Measurements from ENCODE around the gene TPP2. TPM values are rescaled to one million over a fixed set of nuclear protein-coding genes. Genes with fewer than 3 reads are reported as not detected.

Gene TPP2
- total RNA-seq, 1 donor from 2014 or later: 43.4 TPM

DNA sequence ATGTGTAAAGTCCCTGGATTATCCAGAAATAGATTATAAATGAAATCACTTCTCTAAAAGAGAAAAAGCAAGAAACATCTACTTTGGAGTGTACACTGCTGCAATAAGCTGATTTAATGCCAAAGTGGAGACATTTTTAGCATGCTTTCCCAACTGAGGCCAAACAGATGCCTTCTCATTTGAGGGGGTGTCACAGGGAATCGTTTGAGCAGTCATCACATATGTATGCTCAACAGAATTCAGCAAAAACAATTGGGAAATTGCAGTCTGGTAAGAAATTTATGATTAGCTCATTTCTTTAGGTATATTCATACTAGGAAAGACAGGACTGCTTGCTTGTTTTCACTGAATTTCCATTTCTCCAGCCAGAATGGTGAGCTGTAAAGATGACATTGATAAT lies 27.3 kb upstream of the TPP2 start:
- ATAC-seq: no peak
- no peak overlapping the region for H3K4me3 ChIP-seq
- TF ChIP-seq, protein P1, sequence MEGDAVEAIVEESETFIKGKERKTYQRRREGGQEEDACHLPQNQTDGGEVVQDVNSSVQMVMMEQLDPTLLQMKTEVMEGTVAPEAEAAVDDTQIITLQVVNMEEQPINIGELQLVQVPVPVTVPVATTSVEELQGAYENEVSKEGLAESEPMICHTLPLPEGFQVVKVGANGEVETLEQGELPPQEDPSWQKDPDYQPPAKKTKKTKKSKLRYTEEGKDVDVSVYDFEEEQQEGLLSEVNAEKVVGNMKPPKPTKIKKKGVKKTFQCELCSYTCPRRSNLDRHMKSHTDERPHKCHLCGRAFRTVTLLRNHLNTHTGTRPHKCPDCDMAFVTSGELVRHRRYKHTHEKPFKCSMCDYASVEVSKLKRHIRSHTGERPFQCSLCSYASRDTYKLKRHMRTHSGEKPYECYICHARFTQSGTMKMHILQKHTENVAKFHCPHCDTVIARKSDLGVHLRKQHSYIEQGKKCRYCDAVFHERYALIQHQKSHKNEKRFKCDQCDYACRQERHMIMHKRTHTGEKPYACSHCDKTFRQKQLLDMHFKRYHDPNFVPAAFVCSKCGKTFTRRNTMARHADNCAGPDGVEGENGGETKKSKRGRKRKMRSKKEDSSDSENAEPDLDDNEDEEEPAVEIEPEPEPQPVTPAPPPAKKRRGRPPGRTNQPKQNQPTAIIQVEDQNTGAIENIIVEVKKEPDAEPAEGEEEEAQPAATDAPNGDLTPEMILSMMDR (IDR thresholded peaks at IDR 0.05): no peak

GRCh38 chr13:102571075-102571474 lies 25.7 kb upstream of the TPP2 start:
- Histone ChIP-seq H3K36me3 (no peaks in the 10 kb centered on the region), H3K27ac (no peak overlapping the region), H3K27me3 (no peaks in the 10 kb centered on the region), H3K9me3 (no peaks in the 10 kb centered on the region), H3K4me3 (no peak overlapping the region), H3K4me1 (no peaks in the 10 kb centered on the region)
- ATAC-seq: no peak
- DNase-seq: no peak
- intact Hi-C loops (cut with DNase I): no loop called here
- TF ChIP-seq, protein P1 (IDR thresholded peaks at IDR 0.05): no peak

More for the DNA sequence above, 27.3 kb upstream of the TPP2 start:
- Histone ChIP-seq H3K9me3 (no peaks in the 10 kb centered on the region), H3K27me3 (no peaks in the 10 kb centered on the region), H3K27ac (no peak overlapping the region), H3K4me1 (no peaks in the 10 kb centered on the region), H3K36me3 (no peaks in the 10 kb centered on the region)
- DNase-seq: no peak
- intact Hi-C loops (cut with DNase I): no loop called here

DNA sequence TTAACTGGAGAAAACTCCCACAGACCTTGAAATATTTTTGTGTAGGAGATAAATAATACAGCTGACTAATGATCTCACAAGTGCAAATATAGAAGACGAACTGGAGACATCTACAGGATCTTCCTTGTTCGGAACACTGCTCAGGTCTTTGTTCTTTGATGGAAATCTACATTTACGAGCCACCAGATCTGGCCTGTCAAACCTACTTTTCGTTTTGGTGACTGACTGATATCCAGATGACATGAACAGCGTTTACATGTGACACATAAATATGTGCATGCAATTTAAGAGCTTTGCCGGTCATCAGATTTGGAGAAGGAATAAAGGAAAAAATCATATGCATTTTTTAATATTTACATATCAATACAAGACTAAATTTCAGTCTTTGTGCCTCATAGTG lies 24.5 kb upstream of the TPP2 start:
- H3K36me3 ChIP-seq: no peaks in the 10 kb centered on the region
- no peaks in the 10 kb centered on the region for H3K9me3 ChIP-seq
- ATAC-seq (no peak), DNase-seq (no peak)
- no peaks in the 10 kb centered on the region for H3K27me3 ChIP-seq
- intact Hi-C loops (cut with DNase I): no loop called here
- TF ChIP-seq, protein P1 (IDR thresholded peaks at IDR 0.05): no peak
- no peak overlapping the region for H3K27ac ChIP-seq
- H3K4me1 ChIP-seq: no peaks in the 10 kb centered on the region
- no peak overlapping the region for H3K4me3 ChIP-seq

GRCh38 chr13:102580552-102581169 lies 16.1 kb upstream of the TPP2 start:
- Histone ChIP-seq H3K4me3 (no peak overlapping the region), H3K27ac (no peak overlapping the region), H3K9me3 (no peaks in the 10 kb centered on the region), H3K4me1 (no peaks in the 10 kb centered on the region), H3K27me3 (no peaks in the 10 kb centered on the region), H3K36me3 (no peaks in the 10 kb centered on the region)
- TF ChIP-seq, protein P1 (IDR thresholded peaks at IDR 0.05): peak; percentile 84
- peak; percentile 80 for ATAC-seq
- DNase-seq: no peak
- intact Hi-C loops (cut with DNase I): no loop called here

DNA sequence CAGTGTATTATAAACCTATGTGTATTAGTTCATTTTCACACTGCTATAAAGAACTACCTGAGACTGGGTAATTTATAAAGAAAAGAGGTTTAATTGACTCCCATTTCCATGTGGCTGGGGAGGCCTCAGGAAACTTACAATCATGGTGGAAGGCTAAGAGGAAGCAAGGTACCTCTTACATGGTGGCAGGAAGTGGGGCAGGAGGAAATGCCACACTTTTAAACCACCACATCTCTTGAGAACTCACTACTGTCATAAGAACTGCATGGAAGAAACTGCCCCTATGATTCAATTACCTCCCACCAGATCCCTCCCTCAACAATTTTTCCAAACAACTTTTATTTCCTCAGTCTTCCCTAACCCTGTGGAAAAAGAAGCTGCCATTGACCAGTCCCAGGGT lies 14.5 kb upstream of the TPP2 start:
- DNase-seq (no peak), ATAC-seq (no peak)
- H3K4me3 ChIP-seq: no peak overlapping the region
- TF ChIP-seq, protein P1 (IDR thresholded peaks at IDR 0.05): no peak
- no peaks in the 10 kb centered on the region for H3K36me3 ChIP-seq
- no peak overlapping the region for H3K27ac ChIP-seq
- H3K4me1 ChIP-seq: no peaks in the 10 kb centered on the region
- no peaks in the 10 kb centered on the region for H3K27me3 ChIP-seq
- H3K9me3 ChIP-seq: no peaks in the 10 kb centered on the region
- intact Hi-C loops (cut with DNase I): no loop called here

- H3K4me1 ChIP-seq: no peaks in the 10 kb centered on the region
- H3K36me3 ChIP-seq: no peaks in the 10 kb centered on the region
- ATAC-seq (peak; percentile 82), DNase-seq (no peak)
- TF ChIP-seq, protein P1 (IDR thresholded peaks at IDR 0.05): no peak
- no peak overlapping the region for H3K4me3 ChIP-seq
- H3K27ac ChIP-seq: no peak overlapping the region
- intact Hi-C loops (cut with DNase I): no loop called here
- no peaks in the 10 kb centered on the region for H3K27me3 ChIP-seq
- no peaks in the 10 kb centered on the region for H3K9me3 ChIP-seq
Observed at GRCh38 chr13:102584434-102584833, 12.4 kb upstream of the TPP2 start.

All from upper lobe of right lung (tissue), 1 donor.